Common myeloid progenitor, CD34-positive (primary cell): ENCODE data around the gene KCNH5.

Experiments used
- CTCF ChIA-PET: fragments of 350-600 bp; sonication (Branson Sonifier 250); formaldehyde crosslinking; loops from one replicate; lab custom pipeline; 2021; ENCODE audit warnings: antibody characterized with exemption; lab: Charles Lee
- POLR2A ChIA-PET: fragments of 350-600 bp; sonication (Branson Sonifier 250); formaldehyde crosslinking; loops from one replicate; lab custom pipeline; 2021; ENCODE audit warnings: antibody characterized with exemption; lab: Charles Lee
- DNase-seq, 3 donors: peaks; one replicate each; pipeline versions ENCODE4 v3.0.0 to v3.0.0-alpha.2; 2013
- H3K27ac ChIP-seq, 2 experiments: 1 replicate in 1 of 2; 2 replicates in 1 of 2; pipeline ENCODE4 v1.7.0; 2013; ENCODE audit warnings: inconsistent platforms in 2 of 2, low read length in 2 of 2, mild to moderate bottlenecking in 2 of 2, low read depth in 1 of 2, moderate library complexity in 1 of 2; ENCODE audit not compliant: severe bottlenecking in 2 of 2, insufficient read depth in 1 of 2, poor library complexity in 1 of 2
- H3K27me3 ChIP-seq, 5 experiments: replicated peaks in 2 of 5; 1 replicate in 3 of 5; 2 replicates in 2 of 5; pipeline versions ENCODE4 v1.6.1 to v1.7.0; 2013; ENCODE audit warnings: low read length in 4 of 5, mild to moderate bottlenecking in 2 of 5, moderate library complexity in 2 of 5, inconsistent platforms in 1 of 5; ENCODE audit not compliant: insufficient read depth in 5 of 5, control insufficient read depth in 4 of 5
- H3K36me3 ChIP-seq, 4 experiments: 1 replicate in 2 of 4; 2 replicates in 2 of 4; pipeline versions ENCODE4 v1.6.1 to v1.7.0; 2013; ENCODE audit warnings: low read length in 3 of 4, control low read depth in 1 of 4, mild to moderate bottlenecking in 1 of 4; ENCODE audit not compliant: control insufficient read depth in 4 of 4, insufficient read depth in 4 of 4
- H3K4me1 ChIP-seq, 4 experiments: 1 replicate in 3 of 4; 2 replicates in 1 of 4; pipeline versions ENCODE4 v1.6.1 to v1.7.1; 2013; ENCODE audit warnings: low read length in 3 of 4, mild to moderate bottlenecking in 3 of 4, control low read depth in 1 of 4, inconsistent platforms in 1 of 4, moderate library complexity in 1 of 4; ENCODE audit not compliant: control insufficient read depth in 4 of 4, insufficient read depth in 4 of 4; ENCODE audit errors: control extremely low read depth in 1 of 4
- H3K4me3 ChIP-seq, 7 experiments: 1 replicate in 4 of 7; 2 replicates in 3 of 7; pipeline versions ENCODE4 v1.5.1 to v1.7.0; 2013; ENCODE audit warnings: mild to moderate bottlenecking in 7 of 7, low read length in 6 of 7, moderate library complexity in 6 of 7, inconsistent platforms in 2 of 7, low read depth in 2 of 7, control low read depth in 1 of 7; ENCODE audit not compliant: insufficient read depth in 4 of 7, control insufficient read depth in 1 of 7; ENCODE audit errors: extremely low read depth in 1 of 7
- H3K9me3 ChIP-seq, 5 experiments: 1 replicate in 4 of 5; 2 replicates in 1 of 5; pipeline versions ENCODE4 v1.6.1 to v1.7.1; 2013; ENCODE audit warnings: low read length in 4 of 5, mild to moderate bottlenecking in 2 of 5, inconsistent platforms in 1 of 5, low read depth in 1 of 5, moderate library complexity in 1 of 5; ENCODE audit not compliant: control insufficient read depth in 4 of 5, insufficient read depth in 2 of 5; ENCODE audit errors: control extremely low read depth in 1 of 5
- WGBS: methylation state at CpG from one replicate; pipeline ENCODE4 v1.1.5; 2013; ENCODE audit not compliant: insufficient coverage; 5-methylcytosine and 5-hydroxymethylcytosine counted together

The KCNH5 gene

DNA sequence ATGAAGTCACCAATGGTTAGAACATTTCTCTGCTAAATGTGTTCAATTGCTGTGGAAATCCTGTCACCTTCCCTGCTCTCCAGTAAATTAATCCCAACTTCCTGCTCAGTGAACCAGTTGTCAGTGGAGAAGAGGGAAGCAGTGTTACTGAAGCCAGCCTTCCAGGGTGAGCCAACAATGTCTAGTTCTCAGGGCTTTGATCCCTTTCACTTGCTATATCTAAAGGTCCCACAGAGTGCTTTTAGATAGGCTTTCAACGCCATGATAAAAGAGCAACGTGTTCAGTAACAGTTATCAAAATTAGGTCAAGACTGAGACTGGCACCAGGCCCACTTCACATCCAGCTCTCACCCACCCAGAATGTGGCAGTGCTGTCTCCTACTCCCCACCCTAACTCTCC, 139.7 kb downstream of the KCNH5 start:
- CTCF ChIA-PET, result no interaction called here
- POLR2A ChIA-PET, result no interaction called here
- no peaks in the 10 kb centered on the region for H3K4me1 ChIP-seq
- H3K27ac ChIP-seq, result no peak overlapping the region
- no peaks in the 10 kb centered on the region for H3K36me3 ChIP-seq
- no peak overlapping the region for H3K4me3 ChIP-seq
- 91% methylated on average over 2 of the region's 2 CpGs for WGBS
- DNase-seq, result no peak
- no peaks in the 10 kb centered on the region for H3K9me3 ChIP-seq
- H3K27me3 ChIP-seq, result no peaks in the 10 kb centered on the region

DNA sequence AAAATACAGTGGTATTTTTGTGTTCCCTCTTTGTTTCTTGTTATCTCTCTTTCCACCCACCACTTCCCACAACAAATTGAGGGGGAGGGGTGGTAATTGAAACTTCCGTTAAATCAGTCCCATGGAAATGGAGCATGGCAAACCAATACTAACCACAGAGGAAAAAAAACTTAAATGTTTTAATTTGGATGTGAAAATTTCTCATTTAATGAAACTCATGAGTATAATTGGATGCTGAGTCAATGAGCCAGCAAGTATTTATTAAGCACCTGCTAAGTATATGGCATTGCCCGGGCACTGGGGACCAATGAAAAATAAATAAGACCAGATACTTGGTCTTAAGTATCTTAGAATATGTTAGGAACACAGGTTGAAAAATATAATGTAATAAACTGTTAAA, 147.5 kb downstream of the KCNH5 start:
- Histone ChIP-seq H3K4me1 (no peaks in the 10 kb centered on the region), H3K9me3 (no peaks in the 10 kb centered on the region), H3K4me3 (no peak overlapping the region), H3K27me3 (no peaks in the 10 kb centered on the region), H3K36me3 (no peaks in the 10 kb centered on the region), H3K27ac (no peak overlapping the region)
- no CpG with 5 or more reads among the region's 2 CpGs for WGBS
- ChIA-PET CTCF (no interaction called here), POLR2A (no interaction called here)
- DNase-seq, result no peak

DNA sequence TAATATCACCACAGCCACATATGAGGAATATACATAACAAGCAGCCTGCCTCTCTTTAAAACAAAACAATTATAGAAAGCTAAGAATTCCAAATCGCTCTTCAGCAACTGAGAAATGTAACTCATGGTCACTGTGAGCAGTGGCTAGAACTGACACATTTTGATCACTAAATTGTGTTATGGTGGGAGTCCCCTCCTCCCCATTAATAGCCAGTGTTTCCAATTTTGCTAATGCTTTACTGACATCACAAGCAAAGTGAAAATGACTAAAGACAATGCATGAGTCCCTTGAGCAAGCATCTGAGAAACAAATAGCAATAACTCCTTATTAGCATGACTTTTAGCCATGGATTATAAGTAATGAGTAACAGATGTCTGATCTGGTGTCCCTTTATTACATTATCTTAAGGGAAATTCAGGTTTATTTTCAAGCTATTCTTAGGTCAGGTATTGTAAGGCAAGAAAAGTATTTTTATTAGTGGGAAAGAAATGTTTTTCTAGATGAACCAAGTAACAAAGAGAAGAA, 148.3 kb downstream of the KCNH5 start:
- CTCF ChIA-PET, result no interaction called here
- Histone ChIP-seq H3K4me3 (no peak overlapping the region), H3K36me3 (no peaks in the 10 kb centered on the region), H3K27me3 (no peaks in the 10 kb centered on the region), H3K27ac (no peak overlapping the region), H3K4me1 (no peaks in the 10 kb centered on the region), H3K9me3 (no peaks in the 10 kb centered on the region)
- 100% methylated on average over 1 of the region's 1 CpG for WGBS
- no peak for DNase-seq
- POLR2A ChIA-PET, result no interaction called here

DNA sequence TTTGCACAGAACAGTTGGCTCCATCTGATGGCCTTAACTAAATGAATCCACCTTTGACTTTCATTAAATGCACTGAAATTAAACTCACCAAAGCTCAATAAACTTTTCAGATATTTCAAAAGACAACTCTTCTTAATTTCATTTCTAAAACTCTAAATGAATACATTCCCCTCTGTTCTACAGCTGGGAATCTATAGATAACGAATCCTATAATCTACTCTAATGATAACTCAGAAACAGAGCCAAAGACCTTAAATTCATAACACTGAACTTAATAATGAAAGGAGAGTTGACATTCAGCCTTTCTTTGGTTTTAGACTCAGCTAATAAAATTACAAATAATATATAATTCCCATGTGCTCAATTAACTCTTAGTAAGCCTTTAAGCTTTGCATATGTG, 150.5 kb downstream of the KCNH5 start:
- Histone ChIP-seq H3K4me3 (no peak overlapping the region), H3K4me1 (no peaks in the 10 kb centered on the region), H3K27ac (no peak overlapping the region), H3K27me3 (no peaks in the 10 kb centered on the region), H3K36me3 (no peaks in the 10 kb centered on the region), H3K9me3 (no peaks in the 10 kb centered on the region)
- CTCF ChIA-PET, result no interaction called here
- no peak for DNase-seq
- POLR2A ChIA-PET, result no interaction called here
- WGBS, result no CpG with 5 or more reads among the region's 1 CpG

DNA sequence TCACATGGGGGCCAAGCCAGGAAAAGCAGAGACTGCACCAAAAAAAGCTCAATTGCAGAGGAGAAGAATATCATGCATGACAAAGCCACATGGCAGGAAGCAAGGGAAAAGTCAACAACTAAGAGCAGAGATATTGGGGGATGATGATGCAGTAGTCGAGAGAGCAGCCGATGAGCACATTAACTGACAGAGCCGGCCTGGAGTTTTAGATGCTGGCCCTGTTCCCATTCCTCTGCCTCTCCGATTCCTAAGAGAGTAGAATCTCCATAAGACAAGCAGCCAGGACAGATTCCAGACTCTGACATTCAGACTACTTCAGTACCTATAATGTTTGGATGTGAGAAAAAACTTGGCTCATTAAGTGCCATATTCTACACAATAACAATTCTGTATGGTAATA, 155.9 kb downstream of the KCNH5 start:
- H3K4me3 ChIP-seq, result no peak overlapping the region
- CTCF ChIA-PET, result no interaction called here
- H3K4me1 ChIP-seq, result no peaks in the 10 kb centered on the region
- WGBS, result 87% methylated on average over 3 of the region's 4 CpGs
- no peak for DNase-seq
- H3K36me3 ChIP-seq, result no peaks in the 10 kb centered on the region
- POLR2A ChIA-PET, result no interaction called here
- H3K9me3 ChIP-seq, result no peaks in the 10 kb centered on the region
- H3K27me3 ChIP-seq, result no peaks in the 10 kb centered on the region
- no peak overlapping the region for H3K27ac ChIP-seq

DNA sequence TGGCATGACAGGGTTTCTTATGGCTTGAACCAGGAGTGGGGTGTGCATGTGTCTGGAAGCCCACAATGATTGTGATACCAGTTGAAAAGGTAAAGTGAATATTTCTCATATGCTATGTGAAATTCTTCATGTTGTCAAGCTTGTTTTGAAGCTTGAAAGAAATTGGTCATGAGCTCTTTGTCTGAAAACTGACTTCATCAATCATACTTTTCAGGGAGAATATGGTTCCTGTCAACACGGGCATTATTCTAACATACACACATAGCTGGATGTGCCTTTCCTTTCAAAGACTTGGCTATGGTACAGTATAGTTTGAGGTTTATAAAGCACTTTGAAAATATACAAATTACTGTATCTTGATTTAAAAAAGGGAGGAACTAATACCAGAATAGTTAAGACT, 158.8 kb downstream of the KCNH5 start:
- no peaks in the 10 kb centered on the region for H3K9me3 ChIP-seq
- no CpG with 5 or more reads among the region's 1 CpG for WGBS
- no peaks in the 10 kb centered on the region for H3K27me3 ChIP-seq
- POLR2A ChIA-PET, result no interaction called here
- CTCF ChIA-PET, result no interaction called here
- no peak for DNase-seq
- no peaks in the 10 kb centered on the region for H3K36me3 ChIP-seq
- H3K27ac ChIP-seq, result no peak overlapping the region
- no peak overlapping the region for H3K4me3 ChIP-seq
- H3K4me1 ChIP-seq, result no peaks in the 10 kb centered on the region

DNA sequence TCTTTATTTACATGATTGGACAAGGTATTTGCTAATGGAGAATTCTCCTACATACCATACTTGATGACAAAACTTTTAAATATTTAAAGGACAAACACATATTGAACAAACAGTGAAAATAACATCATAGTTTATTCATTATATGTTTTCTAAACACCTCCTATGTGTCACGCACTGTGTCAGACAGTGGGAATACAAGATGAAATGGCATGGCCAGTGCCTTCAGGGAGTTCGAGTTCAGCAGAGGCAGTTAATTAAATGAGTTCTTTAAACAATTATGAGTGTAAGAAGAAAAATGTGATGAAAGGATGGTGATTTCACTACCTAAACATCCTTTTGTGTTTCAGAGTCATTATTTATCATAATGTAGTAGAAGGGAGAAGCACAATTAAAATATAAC, 159.8 kb downstream of the KCNH5 start:
- Histone ChIP-seq H3K4me3 (no peak overlapping the region), H3K4me1 (no peaks in the 10 kb centered on the region), H3K36me3 (no peaks in the 10 kb centered on the region), H3K27ac (no peak overlapping the region), H3K27me3 (no peaks in the 10 kb centered on the region), H3K9me3 (no peaks in the 10 kb centered on the region)
- ChIA-PET CTCF (no interaction called here), POLR2A (no interaction called here)
- WGBS, result no CpG with 5 or more reads among the region's 2 CpGs
- DNase-seq, result no peak
